ENCODE measurements around the gene CRIM1.

Gene CRIM1

GRCh38 chr2:36329251-36329650 lies 26.3 kb upstream of the CRIM1 start:
- H3K36me3 ChIP-seq (ENCODE audit: insufficient read depth, insufficient read length, low read length) = no peaks in the 10 kb centered on the region
- no peaks in the 10 kb centered on the region for H3K9me3 ChIP-seq (ENCODE audit: insufficient read depth, low read length)
- H3K4me1 ChIP-seq (ENCODE audit: insufficient read depth, insufficient read length) = no peaks in the 10 kb centered on the region
- H3K27me3 ChIP-seq (ENCODE audit: insufficient read depth, insufficient read length) = no peaks in the 10 kb centered on the region
- TF ChIP-seq YY1 (IDR thresholded peaks at IDR 0.05; ENCODE audit: insufficient read depth, insufficient read length) = no peak
- no peak for TF ChIP-seq ZNF274 (IDR thresholded peaks at IDR 0.05; ENCODE audit: low read depth, low read length)
- no peak for TF ChIP-seq SUZ12 (IDR thresholded peaks at IDR 0.05; ENCODE audit: extremely low read depth, insufficient read depth, insufficient read length)
- H3K4me3 ChIP-seq (ENCODE audit: insufficient read length, low read depth) = no peak overlapping the region
- H3K9ac ChIP-seq (ENCODE audit: insufficient read length, low read depth) = no peak overlapping the region
- no peak for DNase-seq (ENCODE audit: low read depth, low spot score)

- no peak overlapping the region for H3K9ac ChIP-seq (ENCODE audit: insufficient read length, low read depth)
- H3K4me1 ChIP-seq (ENCODE audit: insufficient read depth, insufficient read length) = no peaks in the 10 kb centered on the region
- no peak for DNase-seq (ENCODE audit: low read depth, low spot score)
Observed at GRCh38 chr2:36329746-36330472, 25.7 kb upstream of the CRIM1 start.

GRCh38 chr2:36330473-36331395 lies 24.8 kb upstream of the CRIM1 start:
- no peaks in the 10 kb centered on the region for H3K9me3 ChIP-seq (ENCODE audit: insufficient read depth, low read length)
- DNase-seq (ENCODE audit: low read depth, low spot score) = no peak
- no peak overlapping the region for H3K4me3 ChIP-seq (ENCODE audit: insufficient read length, low read depth)
- no peaks in the 10 kb centered on the region for H3K27me3 ChIP-seq (ENCODE audit: insufficient read depth, insufficient read length)
- no peak overlapping the region for H3K9ac ChIP-seq (ENCODE audit: insufficient read length, low read depth)
- TF ChIP-seq YY1 (IDR thresholded peaks at IDR 0.05; ENCODE audit: insufficient read depth, insufficient read length) (no peak), ZNF274 (IDR thresholded peaks at IDR 0.05; ENCODE audit: low read depth, low read length) (no peak), SUZ12 (IDR thresholded peaks at IDR 0.05; ENCODE audit: extremely low read depth, insufficient read depth, insufficient read length) (no peak)
- H3K4me1 ChIP-seq (ENCODE audit: insufficient read depth, insufficient read length) = no peaks in the 10 kb centered on the region
- H3K36me3 ChIP-seq (ENCODE audit: insufficient read depth, insufficient read length, low read length) = no peaks in the 10 kb centered on the region

More at GRCh38 chr2:36329746-36330472, 25.7 kb upstream of the CRIM1 start:
- Histone ChIP-seq H3K4me3 (ENCODE audit: insufficient read length, low read depth) (no peak overlapping the region), H3K9me3 (ENCODE audit: insufficient read depth, low read length) (no peaks in the 10 kb centered on the region), H3K36me3 (ENCODE audit: insufficient read depth, insufficient read length, low read length) (no peaks in the 10 kb centered on the region), H3K27me3 (ENCODE audit: insufficient read depth, insufficient read length) (no peaks in the 10 kb centered on the region)
- TF ChIP-seq YY1 (IDR thresholded peaks at IDR 0.05; ENCODE audit: insufficient read depth, insufficient read length) (no peak), SUZ12 (IDR thresholded peaks at IDR 0.05; ENCODE audit: extremely low read depth, insufficient read depth, insufficient read length) (no peak), ZNF274 (IDR thresholded peaks at IDR 0.05; ENCODE audit: low read depth, low read length) (no peak)

- no peaks in the 10 kb centered on the region for H3K27me3 ChIP-seq (ENCODE audit: insufficient read depth, insufficient read length)
- no peaks in the 10 kb centered on the region for H3K36me3 ChIP-seq (ENCODE audit: insufficient read depth, insufficient read length, low read length)
- TF ChIP-seq SUZ12 (IDR thresholded peaks at IDR 0.05; ENCODE audit: extremely low read depth, insufficient read depth, insufficient read length) (no peak), YY1 (IDR thresholded peaks at IDR 0.05; ENCODE audit: insufficient read depth, insufficient read length) (no peak), ZNF274 (IDR thresholded peaks at IDR 0.05; ENCODE audit: low read depth, low read length) (no peak)
- H3K9ac ChIP-seq (ENCODE audit: insufficient read length, low read depth) = no peak overlapping the region
- H3K4me1 ChIP-seq (ENCODE audit: insufficient read depth, insufficient read length) = no peaks in the 10 kb centered on the region
- H3K9me3 ChIP-seq (ENCODE audit: insufficient read depth, low read length) = no peaks in the 10 kb centered on the region
- no peak overlapping the region for H3K4me3 ChIP-seq (ENCODE audit: insufficient read length, low read depth)
- no peak for DNase-seq (ENCODE audit: low read depth, low spot score)
Observed at GRCh38 chr2:36333350-36334012, 22.1 kb upstream of the CRIM1 start.

GRCh38 chr2:36335597-36335996 lies 20.0 kb upstream of the CRIM1 start:
- no peak overlapping the region for H3K9ac ChIP-seq (ENCODE audit: insufficient read length, low read depth)

GRCh38 chr2:36336321-36336720 lies 19.3 kb upstream of the CRIM1 start:
- Histone ChIP-seq H3K27me3 (ENCODE audit: insufficient read depth, insufficient read length) (no peaks in the 10 kb centered on the region), H3K9ac (ENCODE audit: insufficient read length, low read depth) (no peak overlapping the region), H3K9me3 (ENCODE audit: insufficient read depth, low read length) (no peaks in the 10 kb centered on the region), H3K4me3 (ENCODE audit: insufficient read length, low read depth) (no peak overlapping the region), H3K36me3 (ENCODE audit: insufficient read depth, insufficient read length, low read length) (no peaks in the 10 kb centered on the region), H3K4me1 (ENCODE audit: insufficient read depth, insufficient read length) (no peaks in the 10 kb centered on the region)
- no peak for TF ChIP-seq ZNF274 (IDR thresholded peaks at IDR 0.05; ENCODE audit: low read depth, low read length)
- TF ChIP-seq SUZ12 (IDR thresholded peaks at IDR 0.05; ENCODE audit: extremely low read depth, insufficient read depth, insufficient read length) = no peak
- TF ChIP-seq YY1 (IDR thresholded peaks at IDR 0.05; ENCODE audit: insufficient read depth, insufficient read length) = no peak
- no peak for DNase-seq (ENCODE audit: low read depth, low spot score)

More at GRCh38 chr2:36335597-36335996, 20.0 kb upstream of the CRIM1 start:
- Histone ChIP-seq H3K27me3 (ENCODE audit: insufficient read depth, insufficient read length) (no peaks in the 10 kb centered on the region), H3K4me1 (ENCODE audit: insufficient read depth, insufficient read length) (no peaks in the 10 kb centered on the region), H3K9me3 (ENCODE audit: insufficient read depth, low read length) (no peaks in the 10 kb centered on the region), H3K36me3 (ENCODE audit: insufficient read depth, insufficient read length, low read length) (no peaks in the 10 kb centered on the region), H3K4me3 (ENCODE audit: insufficient read length, low read depth) (no peak overlapping the region)
- no peak for DNase-seq (ENCODE audit: low read depth, low spot score)
- TF ChIP-seq ZNF274 (IDR thresholded peaks at IDR 0.05; ENCODE audit: low read depth, low read length) (no peak), YY1 (IDR thresholded peaks at IDR 0.05; ENCODE audit: insufficient read depth, insufficient read length) (no peak), SUZ12 (IDR thresholded peaks at IDR 0.05; ENCODE audit: extremely low read depth, insufficient read depth, insufficient read length) (no peak)
